Testis (tissue), 2 donors: Measurements from ENCODE around the gene NMRAL1.

Experiments
- CTCF ChIP-seq, 3 experiments: fragments of 450-650 bp in 2 of 3; fragments of 200-600 bp in 1 of 3; sonication (generic) in 1 of 3; IDR thresholded peaks; one replicate each; pipeline ENCODE4 v1.5.1; 2016 to 2019; ENCODE audit warnings: antibody characterized with exemption in 3 of 3, mild to moderate bottlenecking in 2 of 3, moderate library complexity in 1 of 3
- POLR2A ChIP-seq: fragments of 450-650 bp; IDR thresholded peaks from one replicate; pipeline ENCODE4 v1.6.1; 2017; ENCODE audit warnings: antibody characterized with exemption, mild to moderate bottlenecking, moderate library complexity

- no peak for TF ChIP-seq CTCF (IDR thresholded peaks at IDR 0.05)
- TF ChIP-seq POLR2A = no peak
Measured at GRCh38 chr16:4489030-4489429, 14.6 kb upstream of the NMRAL1 start.
